GM03348 (cell line): ENCODE results near the gene H1-8.
"Not testable (repeated sequence)": the region's sequence is repeated elsewhere in the genome, so short reads cannot be mapped to it uniquely, and the experiment has no call there.

Experiments
- DNase-seq: peaks from one replicate; pipeline ENCODE4 v3.0.0; 2012; ENCODE audit warnings: low spot score

The H1-8 gene

GRCh38 chr3:129515108-129515820 is 27.7 kb upstream of the H1-8 start:
- not testable (repeated sequence) for DNase-seq

- not testable (repeated sequence) for DNase-seq
Measured at GRCh38 chr3:129515821-129516432, 27.0 kb upstream of the H1-8 start.

GRCh38 chr3:129517516-129517915 is 25.5 kb upstream of the H1-8 start:
- no peak for DNase-seq

GRCh38 chr3:129518038-129518561 is 24.9 kb upstream of the H1-8 start:
- no peak for DNase-seq

GRCh38 chr3:129518581-129518980 is 24.4 kb upstream of the H1-8 start:
- no peak for DNase-seq

- no peak for DNase-seq
Measured at GRCh38 chr3:129519449-129519848, 23.5 kb upstream of the H1-8 start.

- DNase-seq: no peak
Measured at GRCh38 chr3:129519896-129520715, 22.9 kb upstream of the H1-8 start.

- DNase-seq: no peak
Measured at GRCh38 chr3:129520960-129521359, 22.0 kb upstream of the H1-8 start.

GRCh38 chr3:129521611-129522010 is 21.4 kb upstream of the H1-8 start:
- DNase-seq: no peak

GRCh38 chr3:129522953-129523352 is 20.0 kb upstream of the H1-8 start:
- no peak for DNase-seq

GRCh38 chr3:129524081-129524480 is 18.9 kb upstream of the H1-8 start:
- no peak for DNase-seq

- peak; percentile 62 for DNase-seq
Measured at GRCh38 chr3:129525341-129525968, 17.5 kb upstream of the H1-8 start.

GRCh38 chr3:129526121-129526900 is 16.7 kb upstream of the H1-8 start:
- DNase-seq: no peak

- DNase-seq: no peak
Measured at GRCh38 chr3:129527262-129527661, 15.7 kb upstream of the H1-8 start.

GRCh38 chr3:129528589-129529100 is 14.3 kb upstream of the H1-8 start, which contains the start of gene RHO:
Gene RHO, plus strand, starts transcription at chr3:129528639. Its CDS starts 95 bp downstream, at chr3:129528734.
- DNase-seq: no peak

GRCh38 chr3:129529436-129530210 is 13.4 kb upstream of the H1-8 start:
- no peak for DNase-seq

- peak; percentile 91 for DNase-seq
Measured at GRCh38 chr3:129530251-129530791, 12.7 kb upstream of the H1-8 start.

GRCh38 chr3:129530821-129531220 is 12.2 kb upstream of the H1-8 start:
- DNase-seq: no peak

GRCh38 chr3:129531699-129532098 is 11.3 kb upstream of the H1-8 start:
- no peak for DNase-seq

GRCh38 chr3:129532261-129532660 is 10.7 kb upstream of the H1-8 start:
- DNase-seq: no peak
